ENCODE results near the gene DENND4A.

GRCh38 chr15:65731926-65732325, 60.2 kb downstream of the DENND4A start:
- no peak for TF ChIP-seq EZH2phosphoT487 (IDR thresholded peaks at IDR 0.05; ENCODE audit: insufficient read depth, low read depth)
- TF ChIP-seq EZH2 (IDR thresholded peaks at IDR 0.05; ENCODE audit: insufficient read depth, poor library complexity, severe bottlenecking): no peak

Data from GM23248 (cell line).